GM21737 (cell line): Measurements from ENCODE around the gene MYADML2.
"Not testable (repeated sequence)": the region's sequence is repeated elsewhere in the genome, so short reads cannot be mapped to it uniquely, and the experiment has no call there.

ENCODE experiments used
- ATAC-seq: cut with Tn5 transposase; IDR thresholded peaks from one replicate; pipeline ENCODE4 v1.9.1; 2021; ENCODE audit warnings: mild to moderate bottlenecking, moderate library complexity; ENCODE audit not compliant: unreplicated experiment

MYADML2 gene, protein sequence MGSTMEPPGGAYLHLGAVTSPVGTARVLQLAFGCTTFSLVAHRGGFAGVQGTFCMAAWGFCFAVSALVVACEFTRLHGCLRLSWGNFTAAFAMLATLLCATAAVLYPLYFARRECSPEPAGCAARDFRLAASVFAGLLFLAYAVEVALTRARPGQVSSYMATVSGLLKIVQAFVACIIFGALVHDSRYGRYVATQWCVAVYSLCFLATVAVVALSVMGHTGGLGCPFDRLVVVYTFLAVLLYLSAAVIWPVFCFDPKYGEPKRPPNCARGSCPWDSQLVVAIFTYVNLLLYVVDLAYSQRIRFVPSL

DNA sequence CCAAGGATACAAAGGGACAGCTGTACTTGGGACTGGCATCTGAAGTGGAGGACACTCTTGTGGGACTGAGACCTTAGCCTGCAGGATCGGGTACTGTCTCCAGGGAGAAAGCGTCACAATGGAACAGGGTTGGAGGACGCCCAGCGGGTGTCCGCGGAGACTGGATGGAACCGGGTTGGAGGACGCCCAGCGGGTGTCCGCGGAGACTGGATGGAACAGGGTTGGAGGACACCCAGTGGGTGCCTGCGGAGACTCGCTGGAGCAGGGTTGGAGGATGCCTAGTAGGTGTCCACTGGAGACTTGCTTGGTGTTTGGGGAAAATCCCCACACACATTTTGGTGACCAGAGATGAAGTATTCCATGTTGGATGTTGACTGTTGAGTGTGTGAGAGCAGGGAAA, at the start of gene MYADML2:
Gene MYADML2 (minus strand): TSS at position 45 of the 400 bp plus-strand sequence. CDS start 5,492 bp downstream, outside the sequence.
- no peak for ATAC-seq

DNA sequence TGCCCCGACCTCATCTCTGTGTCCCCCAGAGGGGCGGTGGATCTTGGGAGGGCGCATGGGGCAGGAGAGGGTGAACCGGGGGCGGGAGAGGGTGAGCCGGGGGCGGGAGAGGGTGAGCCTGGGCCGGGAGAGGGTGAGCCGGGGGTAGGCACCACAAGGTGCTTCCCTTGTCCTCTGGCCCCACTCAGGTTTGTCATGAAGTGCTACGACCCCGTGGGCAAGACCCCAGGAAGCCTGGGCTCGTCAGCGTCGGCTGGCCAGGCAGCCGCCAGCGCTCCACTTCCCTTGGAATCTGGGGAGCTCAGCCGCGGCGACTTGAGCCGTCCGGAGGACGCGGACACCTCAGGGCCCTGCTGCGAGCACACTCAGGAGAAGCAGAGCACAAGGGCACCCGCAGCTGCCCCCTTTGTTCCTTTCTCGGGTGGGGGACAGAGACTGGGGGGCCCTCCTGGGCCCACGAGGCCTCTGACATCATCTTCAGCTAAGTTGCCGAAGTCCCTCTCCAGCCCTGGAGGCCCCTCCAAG, 49.3 kb upstream of the MYADML2 start:
- no peak for ATAC-seq

DNA sequence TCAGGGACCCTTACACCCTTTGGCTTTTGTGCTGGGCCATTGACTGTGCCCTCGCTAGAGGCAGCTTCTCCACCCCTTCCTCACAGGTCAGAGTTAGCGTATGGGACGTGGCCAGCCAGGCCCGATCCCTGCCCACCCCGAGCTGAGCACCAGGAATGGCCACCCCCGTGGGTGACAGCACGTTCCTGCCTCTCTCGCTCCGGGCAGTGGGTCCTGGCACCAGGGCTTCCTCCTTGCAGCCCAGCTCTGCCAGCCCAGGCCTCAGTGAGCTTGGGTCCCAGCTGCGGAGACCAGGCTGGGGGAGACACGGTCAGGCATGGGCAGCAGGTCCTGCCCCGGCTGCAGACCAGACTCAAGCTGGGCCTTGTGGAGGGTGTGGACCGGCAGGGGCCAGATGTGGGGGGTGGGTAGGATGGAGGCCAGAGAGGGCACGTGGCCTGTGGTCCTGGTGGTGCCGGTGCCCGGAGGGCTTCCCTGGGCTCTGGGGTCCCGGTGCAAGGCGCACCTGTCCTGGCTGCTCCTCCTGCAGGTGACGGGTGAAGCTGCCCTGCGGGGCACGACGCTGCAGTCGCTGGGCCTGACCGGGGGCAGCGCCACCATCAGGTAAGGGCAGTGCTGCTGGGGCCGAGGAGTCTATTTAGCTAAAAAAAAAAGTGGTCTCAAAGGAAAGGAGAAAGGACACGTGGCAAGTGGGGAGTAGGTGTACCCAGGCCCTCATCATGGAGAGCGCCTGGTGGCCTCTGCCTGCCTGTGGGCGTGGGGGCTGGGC, 48.6 kb upstream of the MYADML2 start:
- ATAC-seq, result no peak

DNA sequence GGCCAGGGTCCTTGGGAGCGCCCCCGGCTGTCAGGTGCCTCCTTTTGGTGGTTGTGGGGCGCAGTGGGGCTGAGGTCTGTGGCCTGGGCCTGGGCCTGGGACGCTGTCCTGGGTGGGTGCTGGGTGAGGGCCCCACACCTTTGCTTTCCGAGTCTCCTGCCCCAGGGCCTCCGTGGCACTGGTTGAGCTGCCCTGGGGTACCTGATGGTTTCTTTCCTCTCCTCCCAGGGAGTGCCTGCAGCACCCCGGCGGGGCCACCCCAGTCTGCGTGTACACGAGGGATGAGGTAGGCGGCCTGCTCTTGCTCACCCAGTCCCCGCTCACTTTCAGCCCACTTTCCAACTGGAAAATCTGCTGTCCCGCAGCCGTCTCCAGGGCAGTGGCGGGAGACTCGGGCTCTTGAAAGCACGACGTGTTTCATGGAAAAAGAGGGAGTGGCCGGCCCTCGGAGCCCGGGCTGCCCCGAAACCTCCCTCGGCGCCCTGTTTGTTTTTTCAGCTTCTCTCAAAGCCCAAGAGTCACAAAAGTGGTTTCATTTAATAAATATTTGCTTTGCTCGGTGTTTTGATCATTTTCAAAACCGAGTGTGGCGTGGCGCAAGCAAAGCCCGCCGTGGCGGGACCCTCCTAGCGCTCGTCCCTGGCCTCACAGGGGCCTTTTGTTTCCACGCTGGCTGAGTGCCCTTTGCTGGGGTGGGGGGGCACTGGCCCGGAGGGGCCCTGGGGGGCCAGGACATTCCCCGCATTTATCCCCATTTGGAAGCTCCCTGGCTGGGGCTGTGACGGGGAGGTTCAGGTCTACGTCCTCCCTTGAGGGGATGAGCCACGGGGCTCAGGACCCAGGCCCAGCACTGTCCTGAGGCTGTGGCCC, 47.8 kb upstream of the MYADML2 start:
- ATAC-seq, result no peak

GRCh38 chr17:81993729-81994592, 46.9 kb upstream of the MYADML2 start:
- ATAC-seq, result no peak

DNA sequence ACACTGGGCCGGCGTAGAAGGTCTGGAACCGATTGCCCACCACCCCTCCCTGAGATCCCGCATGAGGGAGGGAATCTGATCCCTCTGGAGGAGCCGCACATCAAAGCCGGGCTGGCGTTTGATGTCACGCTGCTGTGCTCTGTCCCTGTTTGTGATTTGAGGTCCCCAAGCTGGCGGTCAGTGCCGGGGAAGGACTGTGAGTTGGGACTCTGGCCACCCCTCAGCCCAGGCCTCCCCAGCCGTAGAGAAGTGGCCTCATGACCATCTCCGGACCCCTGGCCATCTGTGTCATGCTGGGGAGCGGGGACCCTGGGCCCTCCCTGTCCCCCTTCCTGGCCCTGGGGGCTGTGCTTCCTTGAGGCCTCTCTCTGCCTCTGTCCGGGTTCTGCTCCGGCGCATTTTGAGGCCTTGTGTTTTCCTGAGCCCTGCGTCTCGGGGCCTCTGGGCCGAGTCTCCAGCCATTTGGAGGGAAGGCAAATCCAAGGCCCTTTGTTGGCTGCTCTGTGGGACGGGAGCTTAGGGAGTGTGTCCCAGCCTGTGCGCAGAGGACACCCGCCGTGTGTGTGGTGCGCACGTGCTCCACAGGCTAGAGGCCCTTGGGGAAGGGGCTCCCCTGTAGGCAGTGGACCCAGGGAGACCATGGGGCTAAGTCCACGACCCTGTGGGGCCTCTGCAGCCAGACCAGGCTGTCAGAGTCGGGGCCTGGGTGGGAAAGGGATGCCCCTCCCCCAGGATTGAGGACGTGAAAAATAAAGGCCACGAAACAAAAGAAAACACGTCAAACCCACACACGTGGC, 45.5 kb upstream of the MYADML2 start:
- no peak for ATAC-seq

DNA sequence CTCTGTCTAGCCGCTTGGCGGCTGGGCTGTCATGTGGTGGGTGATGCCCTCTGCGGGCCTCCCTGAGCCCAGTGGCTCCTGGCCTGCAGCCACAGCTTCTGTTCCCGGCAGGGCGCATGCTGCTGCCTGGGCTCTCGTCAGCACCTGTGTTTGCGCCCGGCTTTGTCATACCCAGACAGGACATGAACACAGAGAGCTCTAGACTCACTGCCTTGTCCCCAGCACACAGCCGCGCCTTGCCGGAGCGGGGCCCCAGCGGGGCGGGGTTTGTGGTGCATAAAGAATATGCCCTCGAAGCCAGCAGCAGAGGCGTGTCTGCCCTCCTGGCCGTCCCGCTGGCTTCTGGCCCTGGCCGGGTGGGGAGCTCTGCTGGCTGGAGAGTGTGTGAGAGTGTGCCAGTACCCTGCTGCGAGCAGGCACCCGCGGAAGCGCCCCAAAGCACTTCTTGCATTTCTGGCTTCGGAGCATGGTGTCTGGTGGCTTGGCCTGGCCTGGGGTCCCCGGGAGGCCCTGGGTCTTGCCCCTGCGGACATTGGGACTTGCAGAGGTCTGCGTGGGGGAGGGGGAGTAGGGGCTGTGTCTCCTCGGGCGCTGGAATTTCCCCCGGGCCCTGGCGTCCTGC, 44.8 kb upstream of the MYADML2 start:
- ATAC-seq, result no peak

GRCh38 chr17:81990836-81991683, 44.0 kb upstream of the MYADML2 start:
- ATAC-seq, result no peak

DNA sequence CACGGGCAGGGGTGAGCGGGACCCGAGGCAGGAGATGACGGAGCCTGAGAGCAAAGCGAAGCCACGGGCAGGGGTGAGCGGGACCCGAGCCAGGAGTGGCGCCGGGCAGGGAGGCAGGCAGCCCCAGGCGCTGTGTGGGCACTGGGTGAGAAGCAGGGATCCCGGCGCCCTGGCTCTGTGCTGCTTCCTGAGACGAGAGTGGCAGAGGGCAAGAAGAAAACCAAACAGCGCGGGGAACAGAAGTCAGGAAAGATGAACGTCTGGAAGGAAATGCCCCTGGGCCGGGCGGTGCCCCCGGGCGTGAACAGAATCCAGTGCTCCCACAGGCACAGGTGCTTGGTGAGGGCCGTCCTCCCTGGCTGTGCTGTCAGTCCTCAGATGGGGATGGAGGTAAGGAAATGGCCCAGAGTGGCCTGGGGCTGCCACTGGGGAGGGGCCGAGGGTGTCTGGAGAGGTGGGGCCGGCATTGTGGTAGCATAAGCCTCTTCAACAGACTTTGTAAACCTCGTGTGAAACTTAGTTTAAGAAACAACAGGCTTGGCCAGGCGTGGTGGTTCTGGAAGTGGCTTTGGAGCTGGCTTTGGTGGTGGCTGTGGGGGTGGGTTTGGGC, 40.2 kb upstream of the MYADML2 start:
- ATAC-seq, result no peak

DNA sequence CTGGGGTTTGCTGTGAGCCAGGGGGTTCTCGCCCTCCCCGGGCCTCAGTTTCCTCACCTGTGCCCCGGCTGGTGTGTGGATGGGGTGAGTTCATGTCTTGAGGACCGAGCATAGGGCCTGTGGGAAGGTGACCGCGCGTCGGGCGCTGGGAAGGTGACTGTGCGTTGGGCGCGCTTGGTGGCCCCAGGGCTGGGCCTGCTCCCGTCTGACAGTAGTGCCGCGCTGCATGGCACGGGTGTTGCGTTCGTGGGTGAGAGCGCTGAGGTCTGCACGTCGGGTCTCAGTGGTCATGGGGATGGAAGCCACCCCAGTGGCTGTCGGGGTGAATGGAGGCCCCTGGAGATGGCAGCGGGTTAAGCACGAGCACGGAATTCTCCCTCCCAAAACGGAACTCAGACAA, 39.6 kb upstream of the MYADML2 start:
- ATAC-seq, result no peak

DNA sequence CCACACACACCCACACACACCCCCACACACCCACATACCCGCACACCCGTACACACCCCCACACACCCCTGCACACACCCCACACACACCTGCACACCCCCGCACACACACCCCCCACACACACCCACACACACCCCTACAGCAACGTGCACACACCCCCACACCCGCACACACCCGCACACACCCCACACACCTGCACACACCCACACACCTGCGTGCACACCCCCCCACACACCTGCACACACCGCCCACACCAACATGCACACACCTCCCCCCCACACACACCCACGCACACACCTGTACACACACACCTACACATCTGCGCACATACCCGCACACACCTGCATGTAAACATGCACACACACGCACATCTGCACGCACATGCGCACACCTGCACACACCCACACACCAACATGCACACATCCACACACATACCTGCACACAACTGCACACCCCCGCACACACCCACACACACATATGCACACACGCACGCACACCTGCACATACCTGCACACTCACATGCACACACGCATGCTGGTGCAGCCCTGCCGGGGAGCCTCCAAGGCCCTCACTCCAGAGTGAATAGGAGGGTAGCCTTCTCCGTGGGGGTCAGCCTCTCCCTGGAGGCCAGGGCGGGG, 37.9 kb upstream of the MYADML2 start:
- no peak for ATAC-seq

DNA sequence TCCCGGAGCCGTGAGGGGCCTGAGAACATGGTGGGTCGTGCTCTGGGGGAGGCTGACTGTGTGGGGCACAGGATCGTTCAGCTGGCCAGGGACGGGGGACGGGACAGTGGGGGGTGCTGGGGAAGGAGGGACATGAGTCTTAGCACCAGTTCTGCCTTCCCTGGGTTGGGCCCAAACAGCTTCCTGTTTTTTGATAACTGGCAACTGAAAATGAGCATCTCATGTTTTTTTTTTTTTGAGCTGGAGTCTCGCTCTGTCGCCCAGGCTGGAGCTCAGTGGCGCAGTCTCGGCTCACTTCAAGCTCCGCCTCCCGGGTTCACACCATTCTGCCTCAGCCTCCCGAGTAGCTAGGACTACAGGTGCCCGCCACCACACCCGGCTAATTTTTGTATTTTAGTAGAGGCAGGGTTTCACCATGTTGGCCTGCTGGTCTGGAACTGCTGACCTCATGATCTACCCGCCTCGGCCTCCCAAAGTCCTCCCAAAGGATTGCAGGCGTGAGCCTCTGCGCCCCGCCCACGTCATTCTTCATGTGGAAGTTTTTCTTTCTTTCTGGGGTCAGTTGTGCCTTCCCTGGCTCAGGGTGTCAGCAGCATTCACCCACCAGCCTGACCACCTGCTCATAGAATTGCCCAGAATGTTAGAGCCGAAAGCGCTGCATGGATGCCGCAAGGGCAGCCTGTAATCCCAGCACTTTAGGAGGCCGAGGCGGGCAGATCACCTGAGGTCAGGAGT, 36.8 kb upstream of the MYADML2 start:
- no peak for ATAC-seq

DNA sequence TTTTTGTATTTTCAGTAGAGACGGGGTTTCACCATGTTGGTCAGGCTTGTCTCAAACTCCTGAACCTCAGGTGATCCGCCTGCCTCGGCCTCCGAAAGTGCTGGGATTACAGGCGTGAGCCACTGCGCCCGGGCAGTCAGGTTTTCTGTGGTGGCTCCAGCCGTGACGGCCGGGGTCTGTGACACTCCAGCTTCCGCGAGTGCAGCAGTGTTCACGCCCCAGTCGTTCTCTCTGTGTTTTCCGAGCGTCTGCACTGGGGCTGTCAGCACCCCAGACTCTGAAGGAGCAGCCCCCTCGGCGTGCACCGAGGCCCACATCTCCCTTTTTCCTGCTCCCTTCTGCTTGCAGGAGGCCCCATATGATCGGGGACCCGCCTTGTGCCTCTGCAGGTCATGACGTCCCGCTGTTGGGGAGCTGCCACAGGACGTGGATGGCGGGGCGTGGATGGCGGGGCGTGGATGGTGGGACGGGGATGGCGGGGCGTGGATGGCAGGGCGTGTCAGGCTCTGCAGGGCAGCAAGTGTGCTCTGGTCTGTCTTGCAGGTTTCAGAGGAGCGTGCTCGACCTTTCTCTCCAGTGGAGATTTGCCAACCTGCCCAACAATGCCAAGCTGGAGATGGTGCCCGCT, 36.1 kb upstream of the MYADML2 start:
- no peak for ATAC-seq

GRCh38 chr17:81981511-81981910, 34.5 kb upstream of the MYADML2 start:
- not testable (repeated sequence) for ATAC-seq

GRCh38 chr17:81980707-81981343, 33.8 kb upstream of the MYADML2 start:
- no peak for ATAC-seq

DNA sequence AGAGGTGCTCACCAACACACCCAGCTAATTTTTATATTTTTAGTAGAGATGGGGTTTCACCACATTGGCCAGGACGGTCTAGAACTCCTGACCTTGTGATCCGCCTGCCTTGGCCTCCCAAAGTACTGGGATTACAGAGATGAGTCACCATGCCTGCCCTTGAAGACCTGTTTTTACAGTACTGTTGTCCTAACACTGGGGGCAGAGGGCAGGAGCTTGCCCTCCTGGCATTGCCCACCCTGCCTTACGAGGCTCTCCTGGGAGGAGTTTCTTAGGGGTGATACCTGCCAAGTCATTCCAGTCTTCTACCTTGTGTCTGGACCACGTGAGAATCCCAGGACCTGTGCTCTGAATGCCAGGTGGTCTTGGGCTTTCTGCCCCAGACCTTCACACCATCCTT, 33.1 kb upstream of the MYADML2 start:
- no peak for ATAC-seq
